HG03460 (cell line): ENCODE data around the gene L2HGDH.

Experiments
- ATAC-seq: cut with Tn5 transposase; IDR thresholded peaks from one replicate; pipeline ENCODE4 v1.9.1; 2021; ENCODE audit not compliant: unreplicated experiment

L2HGDH gene

DNA sequence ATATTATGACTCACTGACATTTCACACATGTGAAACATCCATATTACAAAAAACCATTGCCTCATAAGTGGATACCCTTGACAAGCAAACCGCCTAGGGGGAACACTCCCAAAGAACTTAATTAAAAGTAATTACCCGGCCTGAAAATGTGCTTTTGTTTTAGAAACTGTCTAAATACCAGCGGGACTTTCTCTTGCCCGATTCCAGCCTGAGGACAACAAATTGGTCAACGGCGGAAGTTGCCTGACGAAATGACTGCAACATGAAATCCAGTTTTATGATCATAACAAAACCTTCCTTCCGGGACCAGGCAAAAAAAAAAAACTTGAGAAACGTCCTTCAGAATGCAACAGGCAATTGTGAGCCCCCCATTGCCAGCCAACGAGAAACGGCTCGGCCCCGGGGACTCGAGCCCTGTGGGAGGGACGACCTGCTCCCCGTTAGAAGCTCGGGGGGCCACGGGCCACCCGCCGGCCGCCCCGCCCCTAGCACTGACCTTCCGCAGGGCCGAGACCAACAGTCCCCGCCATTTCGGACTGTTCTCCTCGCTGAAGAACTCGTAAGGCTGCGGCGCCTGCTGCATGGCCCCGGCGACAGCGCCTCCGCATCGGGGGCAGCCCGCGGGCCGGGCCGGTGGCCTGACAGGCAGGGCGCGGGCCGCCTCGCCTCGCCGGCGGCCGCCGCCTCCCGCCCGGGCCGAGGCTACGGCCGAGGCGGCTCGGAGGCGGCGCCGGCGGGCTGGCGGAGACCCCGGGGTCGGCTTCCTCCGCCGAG is 81.1 kb downstream of the L2HGDH start:
- peak; percentile 25 for ATAC-seq

DNA sequence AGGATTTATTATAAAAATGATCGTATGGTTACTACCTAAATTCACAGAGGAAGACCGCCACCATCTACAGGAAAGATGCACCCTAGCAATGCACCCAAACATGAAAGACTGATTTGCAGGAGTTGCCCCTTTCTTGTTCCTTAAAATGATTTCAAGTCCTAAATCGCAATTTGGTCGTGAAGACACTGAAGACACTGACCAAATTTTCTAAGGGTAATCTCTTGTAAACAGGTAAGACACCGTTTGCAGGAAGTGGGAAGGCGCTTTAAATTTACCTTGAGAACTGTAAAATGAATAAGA is 81.7 kb downstream of the L2HGDH start:
- no peak for ATAC-seq

DNA sequence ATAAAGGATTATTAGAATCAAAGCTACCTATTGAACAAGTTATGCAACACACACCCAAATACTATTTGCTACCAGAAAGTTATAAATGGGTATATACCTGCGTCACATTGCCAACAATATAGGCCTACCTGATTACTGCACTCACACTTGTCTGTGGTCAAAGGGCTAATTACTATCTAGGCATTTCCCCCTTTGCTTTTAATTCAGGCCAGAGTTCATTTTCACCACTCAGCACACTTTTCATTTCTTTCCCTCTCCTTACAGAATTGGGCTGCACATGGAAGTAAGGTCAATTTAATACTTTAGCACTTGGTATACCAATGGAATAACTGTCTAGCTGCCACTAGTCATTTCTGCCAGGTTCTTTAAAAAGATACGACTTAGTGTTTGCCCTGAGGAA is 82.3 kb downstream of the L2HGDH start:
- no peak for ATAC-seq

DNA sequence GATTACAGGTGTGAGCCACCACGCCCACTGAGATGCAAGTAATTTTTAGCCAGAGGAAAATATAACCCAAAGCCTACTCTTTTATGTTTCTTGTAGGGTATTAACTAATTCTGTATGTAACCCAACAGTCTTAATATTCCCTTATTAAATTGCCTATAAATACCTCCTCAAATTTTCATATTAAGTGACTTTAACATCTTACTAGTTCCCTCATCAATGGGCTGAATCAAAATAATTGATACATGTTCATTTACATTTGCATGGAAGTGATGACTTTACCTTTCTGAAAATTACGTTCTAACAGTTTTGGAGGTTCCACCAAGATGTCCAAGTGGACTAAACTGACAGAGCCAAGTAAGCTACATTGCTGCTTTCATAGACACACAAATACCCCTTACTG is 83.7 kb downstream of the L2HGDH start:
- no peak for ATAC-seq

DNA sequence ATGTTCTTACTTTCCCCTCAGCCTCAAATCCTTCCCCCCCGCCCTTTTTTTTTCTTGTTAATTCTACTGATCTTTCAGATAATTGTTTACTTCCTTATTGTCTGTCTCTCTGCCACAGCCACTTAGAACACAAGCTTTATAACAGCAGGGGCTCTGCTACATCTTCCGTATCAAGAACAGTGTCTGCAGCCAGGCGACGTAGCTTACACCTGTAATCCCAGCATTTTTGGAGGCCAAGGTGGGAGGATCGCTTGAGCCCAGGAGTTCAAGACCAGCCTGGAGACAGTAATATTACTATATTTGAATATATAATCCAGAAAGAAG is 86.1 kb downstream of the L2HGDH start:
- ATAC-seq: no peak

DNA sequence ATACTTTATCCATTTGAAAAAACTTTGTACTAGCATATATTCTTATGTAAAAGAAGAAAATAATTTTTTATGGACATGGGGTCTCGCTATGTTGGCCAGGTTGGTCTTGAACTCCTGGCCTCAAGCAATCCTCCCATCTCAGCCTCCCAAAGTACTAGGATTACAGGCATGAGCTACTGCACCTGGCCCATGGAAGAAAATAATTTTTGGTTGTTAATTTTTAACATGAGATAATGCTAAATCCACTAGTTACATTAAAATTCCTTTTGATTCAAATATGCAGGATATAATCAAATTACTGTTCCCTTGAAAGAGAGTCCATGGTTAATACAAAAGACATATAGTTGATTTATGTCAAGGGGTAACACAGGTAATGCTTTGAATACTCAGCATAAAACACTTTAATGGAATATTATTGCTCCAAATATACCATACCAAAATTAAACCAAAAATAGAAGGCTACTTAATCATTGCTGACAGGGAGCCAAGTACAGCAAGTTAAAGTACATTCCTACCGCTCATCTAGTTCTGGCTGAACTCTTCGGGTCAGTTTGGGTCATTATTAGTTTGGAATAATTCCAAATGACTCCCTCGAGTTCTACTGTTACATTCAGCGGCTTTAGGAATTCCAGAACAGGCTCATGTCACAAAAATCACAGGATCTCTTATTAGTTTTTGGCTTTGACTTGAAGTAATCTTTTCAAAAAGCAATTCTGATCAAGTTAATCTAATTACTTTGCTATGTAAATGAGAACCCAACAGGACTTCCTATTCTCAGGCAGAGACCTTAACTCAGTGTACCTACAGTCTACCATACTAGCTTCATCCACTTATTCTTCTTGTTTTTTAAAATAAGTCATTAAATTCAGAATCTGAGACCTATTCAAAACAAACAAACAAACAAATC is 86.7 kb downstream of the L2HGDH start:
- no peak for ATAC-seq

DNA sequence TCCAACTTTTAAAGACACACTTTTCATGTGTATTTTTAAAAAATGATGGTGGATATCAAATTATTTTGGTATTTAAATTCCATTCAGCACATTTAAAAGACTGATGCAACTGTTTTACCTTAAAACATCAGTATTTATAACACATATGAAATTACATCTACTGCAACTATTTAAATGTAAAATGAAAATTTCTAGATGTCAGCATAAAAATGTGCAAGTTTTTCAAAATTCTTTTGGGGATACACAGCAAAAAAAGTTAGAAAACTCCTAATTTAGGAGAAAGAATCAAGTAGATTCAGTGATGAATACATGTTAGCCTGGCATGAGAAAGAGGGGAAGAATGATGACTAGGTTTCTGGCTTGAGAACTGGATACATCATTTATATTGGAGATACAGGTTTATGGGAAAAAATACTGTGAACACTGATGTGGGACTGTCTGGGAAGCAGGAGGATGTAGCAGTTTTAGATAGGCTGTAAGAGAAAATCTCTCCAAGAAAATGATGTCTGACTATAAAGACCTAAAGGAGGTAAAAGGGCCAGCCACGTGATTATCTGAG is 89.9 kb downstream of the L2HGDH start:
- no peak for ATAC-seq

DNA sequence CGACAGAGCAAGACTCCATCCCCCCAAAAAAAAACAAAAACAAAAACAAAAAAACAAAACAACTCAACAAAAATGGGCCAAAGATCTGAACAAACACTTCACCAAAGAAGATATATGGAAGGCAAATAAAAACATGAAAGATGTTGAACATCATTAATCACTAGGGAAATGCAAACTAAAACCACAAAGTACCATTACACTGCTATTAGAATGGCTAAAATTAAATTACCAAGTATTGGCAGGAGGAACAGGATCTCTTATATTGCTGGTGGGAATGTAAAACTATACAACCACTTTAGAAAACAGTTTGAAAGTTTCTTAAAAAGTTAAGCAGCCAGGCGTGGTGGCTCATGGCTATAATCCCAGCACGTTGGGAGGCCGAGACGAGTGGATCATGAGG is 93.5 kb downstream of the L2HGDH start:
- no peak for ATAC-seq

DNA sequence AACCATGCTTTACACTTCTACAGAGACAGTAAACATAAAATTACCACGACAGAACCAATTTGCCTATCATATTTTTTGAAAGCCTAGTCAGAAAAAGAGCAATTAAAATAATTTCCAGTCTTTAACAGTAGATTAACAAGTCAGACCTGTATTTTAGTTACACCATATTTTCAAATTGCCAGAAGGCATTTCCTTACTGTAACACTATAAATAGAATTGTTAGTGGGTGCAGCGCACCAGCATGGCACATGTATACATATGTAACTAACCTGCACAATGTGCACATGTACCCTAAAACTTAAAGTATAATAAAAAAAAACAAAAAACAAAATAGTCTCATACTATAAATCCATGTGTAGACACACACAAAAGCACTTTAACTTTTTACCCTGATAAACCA is 96.6 kb downstream of the L2HGDH start:
- ATAC-seq: no peak

DNA sequence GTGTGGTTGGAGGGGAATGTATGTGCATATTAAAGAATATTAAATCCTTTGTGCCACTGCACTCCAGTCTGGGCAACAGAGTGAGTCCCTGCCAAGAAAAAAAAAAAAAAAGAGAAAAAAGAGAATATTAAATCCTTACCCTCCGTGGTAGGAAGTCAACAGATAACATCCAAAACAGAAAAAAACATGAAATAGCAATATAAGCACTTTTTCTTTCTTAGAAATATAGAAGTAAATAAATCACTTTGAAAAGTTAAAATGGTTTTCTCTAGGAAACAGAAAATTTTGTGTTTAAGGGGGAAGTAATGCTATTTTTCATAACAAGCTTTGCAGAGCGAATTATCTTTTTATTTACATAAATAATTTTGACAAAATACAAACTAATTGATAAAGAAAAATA is 98.2 kb downstream of the L2HGDH start:
- ATAC-seq: no peak

DNA sequence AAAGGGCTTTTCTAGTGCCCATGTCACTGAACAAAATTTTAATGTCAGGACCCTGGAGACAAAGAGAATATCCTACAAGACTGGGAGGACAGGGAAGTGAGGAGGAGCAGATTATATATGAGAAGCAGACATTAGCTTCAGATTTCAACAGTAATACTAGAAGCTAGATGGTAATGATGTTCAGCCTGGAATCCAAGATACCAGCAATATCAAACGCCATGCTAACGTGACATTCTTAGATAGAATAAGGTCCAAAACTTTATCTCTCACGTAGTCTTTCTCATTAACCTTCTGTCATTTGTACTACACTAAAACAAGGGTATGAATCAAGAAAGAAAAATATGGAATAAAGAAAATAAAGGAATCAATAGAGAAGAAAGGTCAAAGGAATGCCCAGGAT is 99.3 kb downstream of the L2HGDH start:
- ATAC-seq: no peak

DNA sequence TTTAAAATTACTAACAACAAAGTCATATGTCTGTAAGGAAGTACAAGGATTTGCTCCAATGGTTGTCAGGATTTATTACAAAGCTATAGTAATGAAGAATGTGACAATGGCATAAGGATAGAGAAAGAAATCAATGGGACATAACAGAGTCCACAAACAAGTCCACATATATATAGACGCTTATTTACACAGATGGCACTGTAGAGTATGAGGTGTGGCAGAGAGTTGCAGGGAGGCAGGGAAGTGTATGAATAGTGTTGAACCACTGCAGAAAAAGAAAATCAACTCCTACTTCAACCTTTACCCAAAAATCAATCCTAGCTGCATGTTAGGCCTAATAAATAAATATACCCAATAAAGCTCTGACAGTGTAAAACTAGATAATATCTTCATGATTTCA is 102.0 kb downstream of the L2HGDH start:
- ATAC-seq: no peak

DNA sequence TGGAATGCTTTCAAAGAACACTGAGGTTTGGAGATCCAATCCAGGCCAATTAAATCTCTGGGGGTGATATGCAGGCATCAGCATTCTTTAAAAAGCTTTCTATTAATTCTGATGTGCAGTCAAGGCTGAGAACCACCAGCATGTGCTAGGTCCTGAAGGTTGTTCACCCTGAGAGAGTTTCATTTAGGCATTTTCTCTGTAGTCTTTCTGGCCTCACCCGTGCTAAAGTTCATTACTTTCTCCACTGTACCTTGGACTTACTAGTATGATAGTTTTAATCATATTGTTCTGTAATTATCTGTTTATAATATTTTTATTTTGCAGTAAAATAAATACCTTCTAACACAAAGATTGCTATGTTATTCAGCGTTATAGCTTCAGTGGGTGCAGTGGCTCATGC is 113.5 kb downstream of the L2HGDH start:
- no peak for ATAC-seq

DNA sequence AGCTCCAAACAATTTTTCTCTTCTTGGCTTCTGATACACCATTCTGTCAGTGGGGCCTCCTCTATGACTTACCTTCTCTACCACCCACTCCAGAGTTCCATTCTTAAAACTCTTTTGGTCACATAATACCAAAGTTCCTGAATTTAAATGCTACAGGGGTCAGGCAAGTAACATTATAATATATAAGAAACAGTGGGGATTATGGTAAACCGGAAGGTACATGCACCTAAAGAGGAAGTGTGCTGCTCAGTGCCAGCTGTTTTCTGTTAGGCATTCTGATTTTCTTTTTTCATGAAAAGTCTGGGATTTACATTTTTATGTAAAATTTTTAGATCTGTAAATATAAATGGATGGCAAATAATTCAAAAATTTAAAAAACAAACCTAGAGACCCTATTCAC is 120.5 kb downstream of the L2HGDH start:
- ATAC-seq: no peak
